Measurements from ENCODE around the gene EZH2.

- TF ChIP-seq POLR2A (IDR thresholded peaks at IDR 0.05): no peak
- no peak for TF ChIP-seq CTCF (IDR thresholded peaks at IDR 0.05 in 4 of 5, conservative IDR thresholded peaks at IDR 0.05 in 1 of 5)
Observed at GRCh38 chr7:148850564-148850963, 33.5 kb downstream of the EZH2 start.
